SW 1271 (cell line): ENCODE results near the gene PPP1R37.

Experiments used
- DNase-seq, 2 experiments: peaks; one replicate each; lab custom pipeline; 2025; lab: John Stamatoyannopoulos, UW

PPP1R37 gene

GRCh38 chr19:45152504-45153338, 59.7 kb downstream of the PPP1R37 start:
- DNase-seq = no peak

GRCh38 chr19:45153339-45154063, 60.5 kb downstream of the PPP1R37 start:
- no peak for DNase-seq

- no peak for DNase-seq
Observed at GRCh38 chr19:45154064-45154827, 61.3 kb downstream of the PPP1R37 start.

- no peak for DNase-seq
Observed at GRCh38 chr19:45156011-45156630, 63.1 kb downstream of the PPP1R37 start.

GRCh38 chr19:45156751-45157150, 63.8 kb downstream of the PPP1R37 start:
- no peak for DNase-seq

- DNase-seq = no peak
Observed at GRCh38 chr19:45158503-45159209, 65.7 kb downstream of the PPP1R37 start.

- no peak for DNase-seq
Observed at GRCh38 chr19:45159210-45159970, 66.4 kb downstream of the PPP1R37 start.

GRCh38 chr19:45159971-45160324, 67.0 kb downstream of the PPP1R37 start:
- no peak for DNase-seq

- no peak for DNase-seq
Observed at GRCh38 chr19:45160870-45161737, 68.1 kb downstream of the PPP1R37 start, which contains the start of gene NKPD1. TSS of gene NKPD1 (minus strand) at chr19:45160982. CDS start at chr19:45160150, 832 bp downstream.

- DNase-seq = no peak
Observed at GRCh38 chr19:45161738-45162607, 69.0 kb downstream of the PPP1R37 start.

GRCh38 chr19:45162608-45163143, 69.7 kb downstream of the PPP1R37 start:
- DNase-seq = peak in 1 of 2 experiments; percentile 36

GRCh38 chr19:45163156-45163555, 70.2 kb downstream of the PPP1R37 start:
- no peak for DNase-seq

- no peak for DNase-seq
Observed at GRCh38 chr19:45163751-45164460, 70.9 kb downstream of the PPP1R37 start.

GRCh38 chr19:45164577-45165335, 71.8 kb downstream of the PPP1R37 start:
- no peak for DNase-seq

GRCh38 chr19:45166723-45167252, 73.8 kb downstream of the PPP1R37 start:
- no peak for DNase-seq

GRCh38 chr19:45168767-45169351, 75.9 kb downstream of the PPP1R37 start:
- no peak for DNase-seq
